Neural cell (in vitro differentiated cells): ENCODE results near the gene POC5. TPM values are rescaled to one million over a fixed set of nuclear protein-coding genes. Genes with fewer than 3 reads are reported as not detected.

ENCODE experiments used
- H2AFZ ChIP-seq: fragments of 200-600, 300-800 bp; sonication (generic), shearing (Covaris generic); 2 replicates; pipeline ENCODE4 v1.6.0; 2014; ENCODE audit warnings: low read depth, mild to moderate bottlenecking, antibody characterized with exemption, low read length, moderate library complexity
- H3F3A ChIP-seq: fragments of 200-600 bp; shearing (Covaris generic); 2 replicates; pipeline ENCODE4 v1.6.1; 2016; ENCODE audit warnings: mild to moderate bottlenecking, moderate library complexity, mixed read lengths, antibody characterized with exemption, low read length; ENCODE audit not compliant: insufficient read depth, poor library complexity, severe bottlenecking
- H3K27ac ChIP-seq: fragments of 200-600, 300-800 bp; sonication (generic), shearing (Covaris generic); 2 replicates; pipeline ENCODE4 v1.5.1; 2014; ENCODE audit warnings: mild to moderate bottlenecking, low read length, moderate library complexity
- H3K27me3 ChIP-seq: fragments of 300-800, 200-600 bp; sonication (generic), shearing (Covaris generic); 2 replicates; pipeline ENCODE4 v1.6.0; 2014; ENCODE audit warnings: mild to moderate bottlenecking, low read depth, low read length, moderate library complexity; ENCODE audit not compliant: insufficient read depth
- H3K36me3 ChIP-seq: fragments of 300-800, 200-600 bp; sonication (generic), shearing (Covaris generic); 2 replicates; pipeline ENCODE4 v1.5.1; 2014; ENCODE audit warnings: mild to moderate bottlenecking, antibody characterized with exemption, low read length, moderate library complexity; ENCODE audit not compliant: insufficient read depth
- H3K4me2 ChIP-seq: fragments of 300-800, 200-600 bp; sonication (generic), shearing (Covaris generic); 2 replicates; pipeline ENCODE4 v1.6.0; 2014; ENCODE audit warnings: mild to moderate bottlenecking, low read length
- H3K4me3 ChIP-seq: fragments of 300-800, 200-600 bp; sonication (generic), shearing (Covaris generic); 2 replicates; pipeline ENCODE4 v1.5.1; 2014; ENCODE audit warnings: mild to moderate bottlenecking, low read length, moderate library complexity
- H3K79me2 ChIP-seq: fragments of 200-600 bp; shearing (Covaris generic); replicated peaks from 2 replicates; pipeline ENCODE4 v1.6.0; 2014; ENCODE audit warnings: mild to moderate bottlenecking, low read length, moderate library complexity; ENCODE audit not compliant: insufficient read depth
- H3K9ac ChIP-seq: fragments of 300-800, 200-600 bp; sonication (generic), shearing (Covaris generic); 2 replicates; pipeline ENCODE4 v1.6.1; 2016; ENCODE audit warnings: mild to moderate bottlenecking, low read length, mixed read lengths
- H3K9me2 ChIP-seq: fragments of 200-600 bp; shearing (Covaris generic); 2 replicates; pipeline ENCODE4 v1.6.1; 2016; ENCODE audit warnings: mild to moderate bottlenecking, low read length, mixed read lengths; ENCODE audit not compliant: insufficient read depth
- H3K9me3 ChIP-seq: fragments of 200-600, 300-800 bp; sonication (generic), shearing (Covaris generic); 2 replicates; pipeline ENCODE4 v1.6.1; 2016; ENCODE audit warnings: mild to moderate bottlenecking, mixed run types, low read length, moderate library complexity, mixed read lengths
- H4K20me1 ChIP-seq: fragments of 200-600 bp; shearing (Covaris generic); 2 replicates; pipeline ENCODE4 v1.6.1; 2016; ENCODE audit warnings: mild to moderate bottlenecking, mixed run types; ENCODE audit not compliant: insufficient read depth
- CTCF ChIP-seq: fragments of 450-650 bp; IDR thresholded peaks from 2 replicates; pipeline ENCODE4 v1.5.1; 2014; ENCODE audit warnings: antibody characterized with exemption, mild to moderate bottlenecking, moderate library complexity; ENCODE audit not compliant: poor library complexity, severe bottlenecking
- EP300 ChIP-seq: fragments of 450-650 bp; conservative IDR thresholded peaks from 2 replicates; pipeline ENCODE4 v1.6.1; 2014; ENCODE audit warnings: antibody characterized with exemption, mild to moderate bottlenecking, moderate library complexity; ENCODE audit not compliant: poor library complexity, severe bottlenecking
- EZH2 ChIP-seq: fragments of 200-600, 300-800 bp; shearing (Covaris generic), sonication (generic); IDR thresholded peaks from 2 replicates; pipeline ENCODE4 v1.6.1; 2014; ENCODE audit warnings: antibody characterized with exemption, low read length, borderline replicate concordance, mild to moderate bottlenecking; ENCODE audit not compliant: insufficient read depth, poor library complexity, severe bottlenecking
- MXI1 ChIP-seq: fragments of 450-650 bp; conservative IDR thresholded peaks from 2 replicates; pipeline ENCODE4 v1.6.1; 2014; ENCODE audit warnings: antibody characterized with exemption, mild to moderate bottlenecking; ENCODE audit not compliant: poor library complexity, severe bottlenecking
- POLR2AphosphoS5 ChIP-seq: IDR thresholded peaks from 2 replicates; pipeline ENCODE4 v1.6.1; 2012
- RAD21 ChIP-seq: fragments of 450-650 bp; conservative IDR thresholded peaks from 2 replicates; pipeline ENCODE4 v1.6.1; 2014; ENCODE audit warnings: antibody characterized with exemption, mild to moderate bottlenecking, moderate library complexity
- REST ChIP-seq: IDR thresholded peaks from 2 replicates; pipeline ENCODE4 v1.6.1; 2012; ENCODE audit warnings: borderline replicate concordance
- SMC3 ChIP-seq: fragments of 450-650 bp; conservative IDR thresholded peaks from 2 replicates; pipeline ENCODE4 v1.6.1; 2014; ENCODE audit warnings: antibody characterized with exemption, mild to moderate bottlenecking, moderate library complexity; ENCODE audit not compliant: poor library complexity
- TAF1 ChIP-seq: IDR thresholded peaks from 2 replicates; pipeline ENCODE4 v1.6.1; 2012; ENCODE audit warnings: low read depth
- polyA plus RNA-seq: library from polyadenylated mRNA; depleted of rRNA; stranded (reverse); fragments of >200 nt; gene quantifications from 2 replicates; pipeline ENCODE4 v1.2.3, GENCODE V29; 2014

Gene POC5
- polyA plus RNA-seq, 1 donor from 2014 or later = 36.1 TPM

GRCh38 chr5:75753182-75753581, 35.9 kb upstream of the POC5 start:
- Histone ChIP-seq H3K27ac (no peak overlapping the region), H3K9ac (no peak overlapping the region), H3K9me2 (no peaks in the 10 kb centered on the region), H2AFZ (no peak overlapping the region), H3K4me2 (no peak overlapping the region), H4K20me1 (no peaks in the 10 kb centered on the region), H3K36me3 (no peaks in the 10 kb centered on the region), H3F3A (no peaks in the 10 kb centered on the region), H3K27me3 (no peaks in the 10 kb centered on the region), H3K4me3 (no peak overlapping the region), H3K9me3 (no peaks in the 10 kb centered on the region), H3K79me2 (no peaks in the 10 kb centered on the region)
- TF ChIP-seq MXI1 = no peak
- no peak for TF ChIP-seq TAF1
- TF ChIP-seq EP300 = no peak

- no peaks in the 10 kb centered on the region for H3K27me3 ChIP-seq
- no peak overlapping the region for H2AFZ ChIP-seq
- H3K79me2 ChIP-seq = no peaks in the 10 kb centered on the region
- H3K4me2 ChIP-seq = no peak overlapping the region
- H4K20me1 ChIP-seq = no peaks in the 10 kb centered on the region
- no peak overlapping the region for H3K9ac ChIP-seq
- H3F3A ChIP-seq = no peaks in the 10 kb centered on the region
- H3K36me3 ChIP-seq = no peaks in the 10 kb centered on the region
- no peak overlapping the region for H3K27ac ChIP-seq
- TF ChIP-seq RAD21 (no peak), EP300 (no peak), REST (no peak), EZH2 (no peak), POLR2AphosphoS5 (no peak), MXI1 (no peak), CTCF (no peak), TAF1 (no peak), SMC3 (no peak)
- H3K9me3 ChIP-seq = no peaks in the 10 kb centered on the region
- no peak overlapping the region for H3K4me3 ChIP-seq
- H3K9me2 ChIP-seq = no peaks in the 10 kb centered on the region
Observed at GRCh38 chr5:75744355-75744754, 27.1 kb upstream of the POC5 start.

GRCh38 chr5:75736273-75736672, 19.0 kb upstream of the POC5 start:
- Histone ChIP-seq H3K9me3 (no peaks in the 10 kb centered on the region), H4K20me1 (no peaks in the 10 kb centered on the region), H3K9me2 (no peaks in the 10 kb centered on the region), H3K27me3 (no peaks in the 10 kb centered on the region), H3K4me3 (no peak overlapping the region), H3K27ac (no peak overlapping the region), H2AFZ (no peak overlapping the region), H3K9ac (no peak overlapping the region), H3K36me3 (no peaks in the 10 kb centered on the region), H3F3A (no peaks in the 10 kb centered on the region), H3K4me2 (no peak overlapping the region), H3K79me2 (no peaks in the 10 kb centered on the region)
- TF ChIP-seq POLR2AphosphoS5 (peak; percentile 16), MXI1 (no peak)
